ENCODE data around the gene STAMBP.

The STAMBP gene

GRCh38 chr2:73823916-73824523 is 4.7 kb upstream of the STAMBP start:
- H3K27me3 ChIP-seq (ENCODE audit: insufficient read depth, low read length): peaks cover 5% of the 10 kb centered on the region
- no peaks in the 10 kb centered on the region for H3K9me3 ChIP-seq (ENCODE audit: low read length)
- no peaks in the 10 kb centered on the region for H3K4me1 ChIP-seq (ENCODE audit: insufficient read depth, low read length)

GRCh38 chr2:73825408-73825807 is 3.4 kb upstream of the STAMBP start:
- peaks cover 5% of the 10 kb centered on the region for H3K27me3 ChIP-seq (ENCODE audit: insufficient read depth, low read length)
- H3K4me1 ChIP-seq (ENCODE audit: insufficient read depth, low read length): peaks cover 9% of the 10 kb centered on the region
- no peak overlapping the region for H3K4me3 ChIP-seq (ENCODE audit: low read length)
- H3K9me3 ChIP-seq (ENCODE audit: low read length): no peaks in the 10 kb centered on the region
- H2AFZ ChIP-seq (ENCODE audit: low read depth, low read length): no peak overlapping the region
- no peaks in the 10 kb centered on the region for H3K36me3 ChIP-seq (ENCODE audit: insufficient read depth, low read length)

More at GRCh38 chr2:73823916-73824523, 4.7 kb upstream of the STAMBP start:
- Histone ChIP-seq H3K36me3 (ENCODE audit: insufficient read depth, low read length) (no peaks in the 10 kb centered on the region), H3K4me3 (ENCODE audit: low read length) (no peak overlapping the region), H2AFZ (ENCODE audit: low read depth, low read length) (no peak overlapping the region)

- H3K27me3 ChIP-seq (ENCODE audit: insufficient read depth, low read length): peaks cover 3% of the 10 kb centered on the region
- no peak overlapping the region for H3K4me3 ChIP-seq (ENCODE audit: low read length)
- peaks cover 9% of the 10 kb centered on the region for H3K4me1 ChIP-seq (ENCODE audit: insufficient read depth, low read length)
- no peaks in the 10 kb centered on the region for H3K9me3 ChIP-seq (ENCODE audit: low read length)
- no peak overlapping the region for H2AFZ ChIP-seq (ENCODE audit: low read depth, low read length)
- peaks cover 8% of the 10 kb centered on the region for H3K36me3 ChIP-seq (ENCODE audit: insufficient read depth, low read length)
These were observed 1.7 kb upstream of the STAMBP start for GRCh38 chr2:73827018-73827417.

GRCh38 chr2:73827660-73828388 is 937 bp upstream of the STAMBP start:
- H3K4me3 ChIP-seq (ENCODE audit: low read length): peak overlapping the region; percentile 71
- no peaks in the 10 kb centered on the region for H3K27me3 ChIP-seq (ENCODE audit: insufficient read depth, low read length)
- H3K36me3 ChIP-seq (ENCODE audit: insufficient read depth, low read length): peaks cover 12% of the 10 kb centered on the region
- H2AFZ ChIP-seq (ENCODE audit: low read depth, low read length): peak overlapping the region; percentile 73
- peaks cover 9% of the 10 kb centered on the region for H3K4me1 ChIP-seq (ENCODE audit: insufficient read depth, low read length)
- H3K9me3 ChIP-seq (ENCODE audit: low read length): no peaks in the 10 kb centered on the region

GRCh38 chr2:73828389-73828817 is 358 bp upstream of the STAMBP start:
- peaks cover 9% of the 10 kb centered on the region for H3K4me1 ChIP-seq (ENCODE audit: insufficient read depth, low read length)
- H3K36me3 ChIP-seq (ENCODE audit: insufficient read depth, low read length): peaks cover 16% of the 10 kb centered on the region
- H2AFZ ChIP-seq (ENCODE audit: low read depth, low read length): peak overlapping the region; percentile 73
- H3K27me3 ChIP-seq (ENCODE audit: insufficient read depth, low read length): no peaks in the 10 kb centered on the region
- H3K4me3 ChIP-seq (ENCODE audit: low read length): peak overlapping the region; percentile 71
- no peaks in the 10 kb centered on the region for H3K9me3 ChIP-seq (ENCODE audit: low read length)

- Histone ChIP-seq H3K4me1 (ENCODE audit: insufficient read depth, low read length) (peaks cover 9% of the 10 kb centered on the region), H3K4me3 (ENCODE audit: low read length) (no peak overlapping the region), H3K27me3 (ENCODE audit: insufficient read depth, low read length) (no peaks in the 10 kb centered on the region), H3K36me3 (ENCODE audit: insufficient read depth, low read length) (peaks cover 31% of the 10 kb centered on the region), H3K9me3 (ENCODE audit: low read length) (no peaks in the 10 kb centered on the region), H2AFZ (ENCODE audit: low read depth, low read length) (no peak overlapping the region)
These were observed 2.2 kb downstream of the STAMBP start for GRCh38 chr2:73830871-73831401.

- no peak overlapping the region for H2AFZ ChIP-seq (ENCODE audit: low read depth, low read length)
- peaks cover 35% of the 10 kb centered on the region for H3K36me3 ChIP-seq (ENCODE audit: insufficient read depth, low read length)
- H3K4me1 ChIP-seq (ENCODE audit: insufficient read depth, low read length): peaks cover 9% of the 10 kb centered on the region
- H3K9me3 ChIP-seq (ENCODE audit: low read length): no peaks in the 10 kb centered on the region
- no peaks in the 10 kb centered on the region for H3K27me3 ChIP-seq (ENCODE audit: insufficient read depth, low read length)
- no peak overlapping the region for H3K4me3 ChIP-seq (ENCODE audit: low read length)
These were observed 4.2 kb downstream of the STAMBP start for GRCh38 chr2:73832930-73833329.

- H3K36me3 ChIP-seq (ENCODE audit: insufficient read depth, low read length): peaks cover 34% of the 10 kb centered on the region
- no peak overlapping the region for H3K4me3 ChIP-seq (ENCODE audit: low read length)
These were observed 7.6 kb downstream of the STAMBP start for GRCh38 chr2:73836141-73836943.

GRCh38 chr2:73837847-73838585 is 9.3 kb downstream of the STAMBP start:
- H2AFZ ChIP-seq (ENCODE audit: low read depth, low read length): no peak overlapping the region
- peaks cover 9% of the 10 kb centered on the region for H3K4me1 ChIP-seq (ENCODE audit: insufficient read depth, low read length)
- H3K4me3 ChIP-seq (ENCODE audit: low read length): no peak overlapping the region
- H3K36me3 ChIP-seq (ENCODE audit: insufficient read depth, low read length): peaks cover 38% of the 10 kb centered on the region
- no peaks in the 10 kb centered on the region for H3K9me3 ChIP-seq (ENCODE audit: low read length)
- H3K27me3 ChIP-seq (ENCODE audit: insufficient read depth, low read length): no peaks in the 10 kb centered on the region

More at GRCh38 chr2:73836141-73836943, 7.6 kb downstream of the STAMBP start:
- no peaks in the 10 kb centered on the region for H3K9me3 ChIP-seq (ENCODE audit: low read length)
- H3K4me1 ChIP-seq (ENCODE audit: insufficient read depth, low read length): peaks cover 9% of the 10 kb centered on the region
- H2AFZ ChIP-seq (ENCODE audit: low read depth, low read length): no peak overlapping the region
- H3K27me3 ChIP-seq (ENCODE audit: insufficient read depth, low read length): no peaks in the 10 kb centered on the region

GRCh38 chr2:73838889-73839534 is 10.3 kb downstream of the STAMBP start:
- Histone ChIP-seq H3K36me3 (ENCODE audit: insufficient read depth, low read length) (peaks cover 33% of the 10 kb centered on the region), H3K4me1 (ENCODE audit: insufficient read depth, low read length) (peaks cover 9% of the 10 kb centered on the region), H3K27me3 (ENCODE audit: insufficient read depth, low read length) (no peaks in the 10 kb centered on the region), H2AFZ (ENCODE audit: low read depth, low read length) (no peak overlapping the region), H3K4me3 (ENCODE audit: low read length) (no peak overlapping the region), H3K9me3 (ENCODE audit: low read length) (no peaks in the 10 kb centered on the region)

GRCh38 chr2:73839653-73840411 is 11.1 kb downstream of the STAMBP start:
- H3K27me3 ChIP-seq (ENCODE audit: insufficient read depth, low read length): no peaks in the 10 kb centered on the region
- H2AFZ ChIP-seq (ENCODE audit: low read depth, low read length): no peak overlapping the region
- peaks cover 9% of the 10 kb centered on the region for H3K4me1 ChIP-seq (ENCODE audit: insufficient read depth, low read length)
- no peaks in the 10 kb centered on the region for H3K9me3 ChIP-seq (ENCODE audit: low read length)
- peaks cover 38% of the 10 kb centered on the region for H3K36me3 ChIP-seq (ENCODE audit: insufficient read depth, low read length)
- no peak overlapping the region for H3K4me3 ChIP-seq (ENCODE audit: low read length)
